MM.1S (cell line): ENCODE data around the gene TTC19.

Source experiments
- DNase-seq: peaks from one replicate; pipeline ENCODE4 v3.0.0-alpha.2; 2015
- H2AFZ ChIP-seq: fragments of 300-600 bp; sonication (generic); 2 replicates; pipeline ENCODE4 v1.6.0; 2016; ENCODE audit warnings: antibody characterized with exemption, low read length
- H3F3A ChIP-seq: fragments of 300-600 bp; sonication (generic); 2 replicates; pipeline ENCODE4 v1.6.1; 2016; ENCODE audit warnings: mild to moderate bottlenecking, antibody characterized with exemption, low read length, moderate library complexity, mixed read lengths; ENCODE audit not compliant: insufficient read depth
- H3K27ac ChIP-seq: fragments of 300-600 bp; sonication (generic); 2 replicates; pipeline ENCODE4 v1.5.1; 2016; ENCODE audit warnings: mild to moderate bottlenecking, low read length
- H3K27me3 ChIP-seq: fragments of 300-600 bp; sonication (generic); replicated peaks from 2 replicates; pipeline ENCODE4 v1.6.0; 2016; ENCODE audit warnings: low read length; ENCODE audit not compliant: insufficient read depth
- H3K36me3 ChIP-seq: fragments of 300-600 bp; sonication (generic); replicated peaks from 2 replicates; pipeline ENCODE4 v1.6.1; 2016; ENCODE audit warnings: mild to moderate bottlenecking, low read length, mixed read lengths; ENCODE audit not compliant: insufficient read depth
- H3K4me1 ChIP-seq: fragments of 300-600 bp; sonication (generic); 2 replicates; pipeline ENCODE4 v1.6.1; 2016; ENCODE audit warnings: low read length, mixed read lengths
- H3K4me2 ChIP-seq: fragments of 300-600 bp; sonication (generic); 2 replicates; pipeline ENCODE4 v1.6.0; 2016; ENCODE audit warnings: low read depth, low read length
- H3K4me3 ChIP-seq: fragments of 300-600 bp; sonication (generic); 2 replicates; pipeline ENCODE4 v1.5.1; 2016; ENCODE audit warnings: low read length, mixed read lengths
- H3K79me2 ChIP-seq: fragments of 300-600 bp; sonication (generic); 2 replicates; pipeline ENCODE4 v1.6.1; 2016; ENCODE audit warnings: mixed run types, low read length, mixed read lengths
- H3K9ac ChIP-seq: fragments of 300-600 bp; sonication (generic); 2 replicates; pipeline ENCODE4 v1.6.1; 2016; ENCODE audit warnings: low read length, mixed read lengths
- H3K9me2 ChIP-seq: fragments of 300-600 bp; sonication (generic); replicated peaks from 2 replicates; pipeline ENCODE4 v1.6.1; 2016; ENCODE audit warnings: mild to moderate bottlenecking, low read length, mixed read lengths; ENCODE audit not compliant: insufficient read depth
- H3K9me3 ChIP-seq: fragments of 300-600 bp; sonication (generic); replicated peaks from 2 replicates; pipeline ENCODE4 v1.6.1; 2016; ENCODE audit warnings: mild to moderate bottlenecking, low read length, mixed read lengths; ENCODE audit not compliant: insufficient read depth
- H4K20me1 ChIP-seq: fragments of 300-600 bp; sonication (generic); 2 replicates; pipeline ENCODE4 v1.6.1; 2016; ENCODE audit warnings: mild to moderate bottlenecking, low read length, moderate library complexity, mixed read lengths; ENCODE audit not compliant: insufficient read depth
- EZH2 ChIP-seq: fragments of 300-600 bp; sonication (generic); optimal IDR thresholded peaks from 2 replicates; pipeline ENCODE3; 2017; ENCODE audit warnings: low read depth, mild to moderate bottlenecking, antibody characterized with exemption, low read length, mixed read lengths
- EZH2phosphoT487 ChIP-seq: fragments of 300-600 bp; sonication (generic); IDR thresholded peaks from 2 replicates; pipeline ENCODE4 v1.6.1; 2018; ENCODE audit warnings: antibody characterized with exemption, low read length
- TF ChIP-seq, protein P1 (sequence below): fragments of 300-600 bp; sonication (generic); IDR thresholded peaks from 2 replicates; pipeline ENCODE4 v1.5.1; 2016; ENCODE audit warnings: antibody characterized with exemption, low read length, mixed read lengths

The TTC19 gene

GRCh38 chr17:16023881-16024280, 24.3 kb downstream of the TTC19 start:
- Histone ChIP-seq H3K27ac (no peak overlapping the region), H3F3A (no peaks in the 10 kb centered on the region), H4K20me1 (no peaks in the 10 kb centered on the region), H2AFZ (no peak overlapping the region), H3K27me3 (no peaks in the 10 kb centered on the region), H3K4me2 (no peak overlapping the region), H3K9me2 (no peaks in the 10 kb centered on the region), H3K9ac (no peak overlapping the region), H3K4me3 (no peak overlapping the region), H3K36me3 (peaks cover 18% of the 10 kb centered on the region; the same call in 1 of the 2 replicates), H3K79me2 (peaks cover 25% of the 10 kb centered on the region), H3K4me1 (no peaks in the 10 kb centered on the region), H3K9me3 (no peaks in the 10 kb centered on the region)
- TF ChIP-seq EZH2 (no peak), EZH2phosphoT487 (no peak)
- TF ChIP-seq, protein P1, sequence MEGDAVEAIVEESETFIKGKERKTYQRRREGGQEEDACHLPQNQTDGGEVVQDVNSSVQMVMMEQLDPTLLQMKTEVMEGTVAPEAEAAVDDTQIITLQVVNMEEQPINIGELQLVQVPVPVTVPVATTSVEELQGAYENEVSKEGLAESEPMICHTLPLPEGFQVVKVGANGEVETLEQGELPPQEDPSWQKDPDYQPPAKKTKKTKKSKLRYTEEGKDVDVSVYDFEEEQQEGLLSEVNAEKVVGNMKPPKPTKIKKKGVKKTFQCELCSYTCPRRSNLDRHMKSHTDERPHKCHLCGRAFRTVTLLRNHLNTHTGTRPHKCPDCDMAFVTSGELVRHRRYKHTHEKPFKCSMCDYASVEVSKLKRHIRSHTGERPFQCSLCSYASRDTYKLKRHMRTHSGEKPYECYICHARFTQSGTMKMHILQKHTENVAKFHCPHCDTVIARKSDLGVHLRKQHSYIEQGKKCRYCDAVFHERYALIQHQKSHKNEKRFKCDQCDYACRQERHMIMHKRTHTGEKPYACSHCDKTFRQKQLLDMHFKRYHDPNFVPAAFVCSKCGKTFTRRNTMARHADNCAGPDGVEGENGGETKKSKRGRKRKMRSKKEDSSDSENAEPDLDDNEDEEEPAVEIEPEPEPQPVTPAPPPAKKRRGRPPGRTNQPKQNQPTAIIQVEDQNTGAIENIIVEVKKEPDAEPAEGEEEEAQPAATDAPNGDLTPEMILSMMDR, result no peak
- no peak for DNase-seq

GRCh38 chr17:16025202-16025601, 25.6 kb downstream of the TTC19 start:
- DNase-seq, result no peak
- TF ChIP-seq EZH2 (no peak), EZH2phosphoT487 (no peak)
- TF ChIP-seq, protein P1, result no peak
- Histone ChIP-seq H3K9me3 (no peaks in the 10 kb centered on the region), H3K79me2 (peaks cover 21% of the 10 kb centered on the region), H3K27ac (no peak overlapping the region), H4K20me1 (no peaks in the 10 kb centered on the region), H2AFZ (no peak overlapping the region), H3F3A (no peaks in the 10 kb centered on the region), H3K9ac (no peak overlapping the region), H3K27me3 (no peaks in the 10 kb centered on the region), H3K4me2 (no peak overlapping the region), H3K36me3 (peaks cover 21% of the 10 kb centered on the region; the same call in 1 of the 2 replicates), H3K9me2 (no peaks in the 10 kb centered on the region), H3K4me1 (no peaks in the 10 kb centered on the region), H3K4me3 (no peak overlapping the region)

DNA sequence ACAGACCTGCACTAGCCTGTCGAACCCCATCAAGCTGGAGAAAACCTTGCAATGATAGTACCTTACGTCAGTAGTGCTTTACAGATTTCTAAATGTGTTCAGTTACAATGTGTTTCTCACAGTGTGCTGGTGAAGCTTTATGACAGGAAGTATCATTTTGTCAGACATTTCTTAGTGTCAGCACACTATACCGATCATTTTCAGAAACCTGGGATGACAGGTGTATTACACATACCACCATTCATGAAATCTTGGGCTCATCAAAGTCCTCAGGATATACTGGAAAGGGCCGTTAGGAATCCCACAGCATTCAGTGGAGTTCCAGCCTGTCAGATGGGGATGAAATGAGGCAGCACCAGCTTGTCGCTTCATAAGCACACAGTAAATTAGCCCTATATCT, 27.3 kb downstream of the TTC19 start:
- Histone ChIP-seq H3K9me3 (no peaks in the 10 kb centered on the region), H3K4me2 (no peak overlapping the region), H3K27ac (no peak overlapping the region), H3K9ac (no peak overlapping the region), H3F3A (no peaks in the 10 kb centered on the region), H3K79me2 (peaks cover 9% of the 10 kb centered on the region), H4K20me1 (no peaks in the 10 kb centered on the region), H2AFZ (no peak overlapping the region), H3K27me3 (no peaks in the 10 kb centered on the region), H3K4me1 (no peaks in the 10 kb centered on the region), H3K9me2 (no peaks in the 10 kb centered on the region), H3K36me3 (peaks cover 21% of the 10 kb centered on the region; the same call in 1 of the 2 replicates), H3K4me3 (no peak overlapping the region)
- TF ChIP-seq EZH2 (no peak), EZH2phosphoT487 (no peak)
- TF ChIP-seq, protein P1, result no peak
- DNase-seq, result no peak
